GM19452 (cell line): ENCODE results near the gene POLD3.
"Not testable (repeated sequence)": the region's sequence is repeated elsewhere in the genome, so short reads cannot be mapped to it uniquely, and the experiment has no call there.

Experiments used
- ATAC-seq: cut with Tn5 transposase; IDR thresholded peaks from one replicate; pipeline ENCODE4 v1.9.1; 2021; ENCODE audit not compliant: unreplicated experiment

Gene POLD3

GRCh38 chr11:74581954-74582547, 10.3 kb upstream of the POLD3 start:
- ATAC-seq = no peak

GRCh38 chr11:74583024-74583624, 9.3 kb upstream of the POLD3 start:
- no peak for ATAC-seq

GRCh38 chr11:74590492-74590891, 1.9 kb upstream of the POLD3 start:
- ATAC-seq = not testable (repeated sequence)

- no peak for ATAC-seq
Measured at GRCh38 chr11:74592063-74592440, 330 bp upstream of the POLD3 start.

GRCh38 chr11:74593463-74593862, 1.1 kb downstream of the POLD3 start:
- ATAC-seq = no peak

GRCh38 chr11:74602637-74603556, 10.5 kb downstream of the POLD3 start:
- ATAC-seq = no peak

- no peak for ATAC-seq
Measured at GRCh38 chr11:74603845-74604244, 11.5 kb downstream of the POLD3 start.

- no peak for ATAC-seq
Measured at GRCh38 chr11:74604311-74604710, 11.9 kb downstream of the POLD3 start.

GRCh38 chr11:74605403-74605802, 13.0 kb downstream of the POLD3 start:
- no peak for ATAC-seq

- ATAC-seq = no peak
Measured at GRCh38 chr11:74608431-74608830, 16.0 kb downstream of the POLD3 start.

- ATAC-seq = no peak
Measured at GRCh38 chr11:74611369-74611861, 19.0 kb downstream of the POLD3 start.

- no peak for ATAC-seq
Measured at GRCh38 chr11:74612877-74613276, 20.5 kb downstream of the POLD3 start.

GRCh38 chr11:74615311-74615710, 22.9 kb downstream of the POLD3 start:
- no peak for ATAC-seq

- ATAC-seq = no peak
Measured at GRCh38 chr11:74615988-74616387, 23.6 kb downstream of the POLD3 start.

- ATAC-seq = no peak
Measured at GRCh38 chr11:74620531-74620930, 28.1 kb downstream of the POLD3 start.

GRCh38 chr11:74626130-74626529, 33.7 kb downstream of the POLD3 start:
- no peak for ATAC-seq

- no peak for ATAC-seq
Measured at GRCh38 chr11:74626604-74627003, 34.2 kb downstream of the POLD3 start.

- no peak for ATAC-seq
Measured at GRCh38 chr11:74627381-74627780, 35.0 kb downstream of the POLD3 start.

GRCh38 chr11:74630043-74630442, 37.7 kb downstream of the POLD3 start:
- no peak for ATAC-seq

- ATAC-seq = no peak
Measured at GRCh38 chr11:74633406-74634393, 41.3 kb downstream of the POLD3 start.

GRCh38 chr11:74634537-74634936, 42.2 kb downstream of the POLD3 start:
- no peak for ATAC-seq
